GM19099 (cell line): ENCODE results near the gene USP40.

Experiments used
- POLR2A ChIP-seq: IDR thresholded peaks from 3 replicates; pipeline ENCODE4 v1.6.1; 2011; ENCODE audit warnings: low read depth; ENCODE audit not compliant: insufficient read length; ENCODE audit errors: extremely low read depth

USP40 gene

GRCh38 chr2:233571001-233571400 lies 4.4 kb upstream of the USP40 start:
- TF ChIP-seq POLR2A: no peak

GRCh38 chr2:233565685-233566140 lies 869 bp downstream of the USP40 start:
- no peak for TF ChIP-seq POLR2A

GRCh38 chr2:233563663-233564430 lies 2.7 kb downstream of the USP40 start:
- no peak for TF ChIP-seq POLR2A

GRCh38 chr2:233556881-233557736 lies 9.5 kb downstream of the USP40 start:
- no peak for TF ChIP-seq POLR2A

GRCh38 chr2:233553366-233553765 lies 13.2 kb downstream of the USP40 start:
- no peak for TF ChIP-seq POLR2A

GRCh38 chr2:233551491-233551890 lies 15.1 kb downstream of the USP40 start:
- no peak for TF ChIP-seq POLR2A

- TF ChIP-seq POLR2A: no peak
These were observed 19.8 kb downstream of the USP40 start for GRCh38 chr2:233546774-233547173.

GRCh38 chr2:233546101-233546500 lies 20.5 kb downstream of the USP40 start:
- TF ChIP-seq POLR2A: no peak

- TF ChIP-seq POLR2A: no peak
These were observed 22.4 kb downstream of the USP40 start for GRCh38 chr2:233544200-233544610.

- TF ChIP-seq POLR2A: no peak
These were observed 24.1 kb downstream of the USP40 start for GRCh38 chr2:233542507-233542906.

- TF ChIP-seq POLR2A: no peak
These were observed 27.8 kb downstream of the USP40 start for GRCh38 chr2:233538741-233539140.

GRCh38 chr2:233535271-233535670 lies 31.3 kb downstream of the USP40 start:
- no peak for TF ChIP-seq POLR2A

GRCh38 chr2:233532971-233533370 lies 33.6 kb downstream of the USP40 start:
- no peak for TF ChIP-seq POLR2A

GRCh38 chr2:233531955-233532354 lies 34.6 kb downstream of the USP40 start:
- TF ChIP-seq POLR2A: no peak

- no peak for TF ChIP-seq POLR2A
These were observed 36.2 kb downstream of the USP40 start for GRCh38 chr2:233530381-233530780.

GRCh38 chr2:233528182-233528581 lies 38.4 kb downstream of the USP40 start:
- TF ChIP-seq POLR2A: no peak
